Stimulated activated CD4-positive, alpha-beta T cell treated with anti-CD3 and anti-CD28 coated beads, Interleukin-15, amount 100 ng/mL, for 48 hours (primary cell): ENCODE results near the gene GRIPAP1.

ENCODE experiments used
- DNase-seq, 2 donors: peaks; one replicate each; pipeline ENCODE4 v3.0.0-alpha.2; 2020; ENCODE audit warnings: low read depth in 2 of 2

GRIPAP1 gene

GRCh38 chrX:48958635-48959094 lies 43.4 kb downstream of the GRIPAP1 start:
- DNase-seq, result no peak

- peak; percentile 88 to 90 for DNase-seq
Observed at GRCh38 chrX:48957827-48958634, 44.0 kb downstream of the GRIPAP1 start.

- DNase-seq, result peak; percentile 58 to 60
Observed at GRCh38 chrX:48957477-48957826, 44.6 kb downstream of the GRIPAP1 start, which contains the start of gene OTUD5. TSS of gene OTUD5 (minus strand) at chrX:48957607. CDS start at chrX:48957570, 37 bp downstream.

GRCh38 chrX:48956728-48957414 lies 45.2 kb downstream of the GRIPAP1 start:
- no peak for DNase-seq

GRCh38 chrX:48948589-48948988 lies 53.5 kb downstream of the GRIPAP1 start:
- no peak for DNase-seq

GRCh38 chrX:48945517-48946348 lies 56.3 kb downstream of the GRIPAP1 start:
- no peak for DNase-seq

- DNase-seq, result no peak
Observed at GRCh38 chrX:48942895-48943294, 59.2 kb downstream of the GRIPAP1 start.

- DNase-seq, result no peak
Observed at GRCh38 chrX:48940404-48940955, 61.6 kb downstream of the GRIPAP1 start.

GRCh38 chrX:48939524-48940228 lies 62.4 kb downstream of the GRIPAP1 start:
- no peak for DNase-seq

- DNase-seq, result peak; percentile 71 to 78
Observed at GRCh38 chrX:48938721-48939425, 63.2 kb downstream of the GRIPAP1 start.

GRCh38 chrX:48937054-48937907 lies 64.8 kb downstream of the GRIPAP1 start:
- peak; percentile 88 to 91 for DNase-seq

GRCh38 chrX:48936429-48937053 lies 65.5 kb downstream of the GRIPAP1 start:
- no peak for DNase-seq

- no peak for DNase-seq
Observed at GRCh38 chrX:48935301-48935670, 66.8 kb downstream of the GRIPAP1 start.

- no peak for DNase-seq
Observed at GRCh38 chrX:48934581-48935300, 67.3 kb downstream of the GRIPAP1 start.

- DNase-seq, result no peak
Observed at GRCh38 chrX:48933757-48934156, 68.3 kb downstream of the GRIPAP1 start.

- DNase-seq, result no peak
Observed at GRCh38 chrX:48927736-48928382, 74.2 kb downstream of the GRIPAP1 start.

- DNase-seq, result no peak
Observed at GRCh38 chrX:48927123-48927522, 74.9 kb downstream of the GRIPAP1 start.

GRCh38 chrX:48924270-48924669 lies 77.8 kb downstream of the GRIPAP1 start:
- DNase-seq, result no peak
